Measurements from ENCODE around the gene SLC35F4.

SLC35F4 gene

GRCh38 chr14:57609192-57610075 lies 256.5 kb downstream of the SLC35F4 start:
- DNase-seq = no peak

GRCh38 chr14:57607086-57607485 lies 258.8 kb downstream of the SLC35F4 start:
- DNase-seq = no peak

GRCh38 chr14:57583396-57583795 lies 282.5 kb downstream of the SLC35F4 start:
- DNase-seq = no peak

GRCh38 chr14:57582746-57583145 lies 283.1 kb downstream of the SLC35F4 start:
- no peak for DNase-seq

- DNase-seq = no peak
Observed at GRCh38 chr14:57578801-57579200, 287.1 kb downstream of the SLC35F4 start.

GRCh38 chr14:57576498-57576897 lies 289.4 kb downstream of the SLC35F4 start:
- DNase-seq = no peak

- no peak for DNase-seq
Observed at GRCh38 chr14:57575482-57575881, 290.4 kb downstream of the SLC35F4 start.

- no peak for DNase-seq
Observed at GRCh38 chr14:57574617-57575288, 291.1 kb downstream of the SLC35F4 start.

GRCh38 chr14:57573173-57573572 lies 292.7 kb downstream of the SLC35F4 start:
- DNase-seq = no peak

- DNase-seq = no peak
Observed at GRCh38 chr14:57568554-57568953, 297.3 kb downstream of the SLC35F4 start.

- no peak for DNase-seq
Observed at GRCh38 chr14:57567220-57567619, 298.7 kb downstream of the SLC35F4 start.

- no peak for DNase-seq
Observed at GRCh38 chr14:57560681-57561080, 305.2 kb downstream of the SLC35F4 start.

- no peak for DNase-seq
Observed at GRCh38 chr14:57559576-57559975, 306.3 kb downstream of the SLC35F4 start.

GRCh38 chr14:57549765-57550420 lies 316.0 kb downstream of the SLC35F4 start:
- no peak for DNase-seq

- no peak for DNase-seq
Observed at GRCh38 chr14:57549016-57549564, 316.8 kb downstream of the SLC35F4 start.

- no peak for DNase-seq
Observed at GRCh38 chr14:57547131-57547530, 318.8 kb downstream of the SLC35F4 start.

GRCh38 chr14:57533214-57533613 lies 332.7 kb downstream of the SLC35F4 start:
- DNase-seq = peak; percentile 40

- DNase-seq = no peak
Observed at GRCh38 chr14:57530571-57530970, 335.3 kb downstream of the SLC35F4 start.

- DNase-seq = no peak
Observed at GRCh38 chr14:57526942-57527341, 338.9 kb downstream of the SLC35F4 start.

- no peak for DNase-seq
Observed at GRCh38 chr14:57519043-57519442, 346.8 kb downstream of the SLC35F4 start.

All from hematopoietic multipotent progenitor cell treated with erythropoietin and hydrocortisone succinate and interleukin-3 and kit ligand, for 8 days (in vitro differentiated cells).